Measurements from ENCODE around the gene GTPBP4.
A peak's percentile ranks its signal among the peaks of the same experiment; 100 is the strongest.

GTPBP4 gene

DNA sequence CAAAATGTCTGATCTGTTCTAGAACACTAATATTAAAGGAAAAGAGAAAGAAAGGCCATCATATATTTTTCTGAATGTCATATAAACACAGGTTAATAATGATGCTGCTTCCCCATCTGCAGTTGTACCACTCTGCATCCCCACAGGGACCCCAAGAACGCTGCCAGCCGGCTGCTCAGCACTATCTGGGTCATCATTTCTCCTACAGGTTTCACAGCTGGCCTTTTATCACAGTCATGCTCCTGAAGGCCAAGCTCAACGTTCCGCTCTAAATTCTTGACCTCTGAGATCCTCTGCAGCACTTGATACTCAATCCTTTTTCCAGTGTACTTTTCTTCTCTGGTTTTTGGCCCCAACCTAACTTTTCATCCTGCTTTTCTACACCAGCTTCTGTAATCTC is 55.9 kb downstream of the GTPBP4 start:
- no peak overlapping the region for H3K4me3 ChIP-seq (ENCODE audit: low read length)
- TF ChIP-seq, protein P1, sequence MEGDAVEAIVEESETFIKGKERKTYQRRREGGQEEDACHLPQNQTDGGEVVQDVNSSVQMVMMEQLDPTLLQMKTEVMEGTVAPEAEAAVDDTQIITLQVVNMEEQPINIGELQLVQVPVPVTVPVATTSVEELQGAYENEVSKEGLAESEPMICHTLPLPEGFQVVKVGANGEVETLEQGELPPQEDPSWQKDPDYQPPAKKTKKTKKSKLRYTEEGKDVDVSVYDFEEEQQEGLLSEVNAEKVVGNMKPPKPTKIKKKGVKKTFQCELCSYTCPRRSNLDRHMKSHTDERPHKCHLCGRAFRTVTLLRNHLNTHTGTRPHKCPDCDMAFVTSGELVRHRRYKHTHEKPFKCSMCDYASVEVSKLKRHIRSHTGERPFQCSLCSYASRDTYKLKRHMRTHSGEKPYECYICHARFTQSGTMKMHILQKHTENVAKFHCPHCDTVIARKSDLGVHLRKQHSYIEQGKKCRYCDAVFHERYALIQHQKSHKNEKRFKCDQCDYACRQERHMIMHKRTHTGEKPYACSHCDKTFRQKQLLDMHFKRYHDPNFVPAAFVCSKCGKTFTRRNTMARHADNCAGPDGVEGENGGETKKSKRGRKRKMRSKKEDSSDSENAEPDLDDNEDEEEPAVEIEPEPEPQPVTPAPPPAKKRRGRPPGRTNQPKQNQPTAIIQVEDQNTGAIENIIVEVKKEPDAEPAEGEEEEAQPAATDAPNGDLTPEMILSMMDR (IDR thresholded peaks at IDR 0.05; ENCODE audit: insufficient read depth, low read depth, low read length, missing control alignments) = no peak
- no peak for DNase-seq (ENCODE audit: low read depth)

DNA sequence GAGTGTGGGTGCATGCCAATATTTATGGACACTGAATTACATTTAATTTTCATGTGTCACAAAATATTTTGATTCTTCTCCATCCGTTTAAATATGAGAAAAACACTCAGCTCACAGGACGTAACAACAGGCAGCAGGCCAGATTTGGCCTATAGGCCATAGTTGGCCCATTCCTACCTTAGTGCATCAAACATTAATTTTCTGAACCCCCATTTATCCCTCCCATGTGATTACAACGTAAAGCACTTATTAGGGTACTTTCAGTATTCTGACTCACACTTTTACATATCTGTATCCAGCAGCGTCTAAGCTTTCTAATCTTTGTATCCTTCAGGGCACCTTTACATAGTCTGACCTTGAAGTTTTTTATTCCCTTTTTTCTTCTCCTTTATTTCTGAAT is 56.7 kb downstream of the GTPBP4 start:
- no peak for DNase-seq (ENCODE audit: low read depth)
- TF ChIP-seq, protein P1 (IDR thresholded peaks at IDR 0.05; ENCODE audit: insufficient read depth, low read depth, low read length, missing control alignments) = no peak
- H3K4me3 ChIP-seq (ENCODE audit: low read length) = no peak overlapping the region

DNA sequence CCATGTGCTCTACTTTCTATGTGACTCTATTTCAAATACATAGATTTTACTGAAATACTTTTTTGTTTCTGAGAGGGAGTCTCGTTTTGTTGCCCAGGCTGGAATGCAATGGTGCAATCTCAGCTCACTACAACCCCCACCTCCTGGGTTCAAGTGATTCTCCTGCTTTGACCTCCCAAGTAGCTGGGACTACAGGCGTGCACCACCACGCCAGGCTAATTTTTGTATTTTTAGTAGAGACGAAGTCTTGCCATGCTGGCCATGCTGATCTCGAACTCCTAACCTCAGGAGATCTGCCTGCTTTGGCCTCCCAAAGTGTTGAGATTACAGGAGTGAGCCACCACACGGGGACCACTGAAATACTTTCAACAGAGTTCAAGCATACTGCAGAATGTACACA is 57.2 kb downstream of the GTPBP4 start:
- TF ChIP-seq, protein P1 (IDR thresholded peaks at IDR 0.05; ENCODE audit: insufficient read depth, low read depth, low read length, missing control alignments) = no peak
- no peak overlapping the region for H3K4me3 ChIP-seq (ENCODE audit: low read length)
- no peak for DNase-seq (ENCODE audit: low read depth)

DNA sequence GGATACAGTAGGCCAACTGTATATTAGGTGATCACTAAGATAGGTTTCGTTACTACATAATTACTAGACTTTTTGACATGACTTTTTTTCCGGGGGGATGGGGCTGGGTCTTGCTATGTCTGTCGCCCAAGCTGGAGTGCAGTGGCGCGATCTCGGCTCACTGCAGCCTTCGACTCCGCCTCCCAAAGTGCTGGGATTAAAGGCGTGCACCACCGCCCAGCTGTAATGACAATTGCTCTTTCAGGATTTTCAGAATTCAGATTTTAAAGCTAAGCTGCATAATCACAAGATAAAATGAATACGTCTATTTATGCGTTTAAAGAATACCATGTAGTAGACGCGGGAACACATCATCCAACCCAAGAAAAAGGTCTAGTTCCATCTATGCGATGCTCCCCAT is 59.7 kb downstream of the GTPBP4 start:
- H3K4me3 ChIP-seq (ENCODE audit: low read length) = peak overlapping the region; percentile 95
- TF ChIP-seq, protein P1 (IDR thresholded peaks at IDR 0.05; ENCODE audit: insufficient read depth, low read depth, low read length, missing control alignments) = no peak
- DNase-seq (ENCODE audit: low read depth) = no peak

DNA sequence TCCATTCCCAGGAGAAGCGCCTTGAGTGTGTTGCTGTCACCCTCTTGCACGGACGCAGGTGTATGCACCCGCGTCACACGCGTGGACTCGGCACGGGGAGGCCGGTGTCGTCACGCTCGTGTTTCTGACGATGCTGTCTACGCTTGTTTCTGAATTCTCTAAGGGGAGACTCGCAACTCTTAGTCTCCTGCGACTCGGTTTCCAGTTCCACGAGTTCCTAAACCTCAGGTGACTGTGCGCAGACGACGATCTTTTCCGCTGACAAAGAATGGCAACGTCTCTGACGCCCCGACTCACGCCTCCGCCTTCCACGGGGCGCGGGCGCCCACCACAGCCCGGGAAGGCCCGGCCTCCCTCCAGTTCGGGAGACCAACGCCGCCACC is 60.1 kb downstream of the GTPBP4 start:
- DNase-seq (ENCODE audit: low read depth) = no peak
- peak overlapping the region; percentile 95 for H3K4me3 ChIP-seq (ENCODE audit: low read length)
- TF ChIP-seq, protein P1 (IDR thresholded peaks at IDR 0.05; ENCODE audit: insufficient read depth, low read depth, low read length, missing control alignments) = no peak

DNA sequence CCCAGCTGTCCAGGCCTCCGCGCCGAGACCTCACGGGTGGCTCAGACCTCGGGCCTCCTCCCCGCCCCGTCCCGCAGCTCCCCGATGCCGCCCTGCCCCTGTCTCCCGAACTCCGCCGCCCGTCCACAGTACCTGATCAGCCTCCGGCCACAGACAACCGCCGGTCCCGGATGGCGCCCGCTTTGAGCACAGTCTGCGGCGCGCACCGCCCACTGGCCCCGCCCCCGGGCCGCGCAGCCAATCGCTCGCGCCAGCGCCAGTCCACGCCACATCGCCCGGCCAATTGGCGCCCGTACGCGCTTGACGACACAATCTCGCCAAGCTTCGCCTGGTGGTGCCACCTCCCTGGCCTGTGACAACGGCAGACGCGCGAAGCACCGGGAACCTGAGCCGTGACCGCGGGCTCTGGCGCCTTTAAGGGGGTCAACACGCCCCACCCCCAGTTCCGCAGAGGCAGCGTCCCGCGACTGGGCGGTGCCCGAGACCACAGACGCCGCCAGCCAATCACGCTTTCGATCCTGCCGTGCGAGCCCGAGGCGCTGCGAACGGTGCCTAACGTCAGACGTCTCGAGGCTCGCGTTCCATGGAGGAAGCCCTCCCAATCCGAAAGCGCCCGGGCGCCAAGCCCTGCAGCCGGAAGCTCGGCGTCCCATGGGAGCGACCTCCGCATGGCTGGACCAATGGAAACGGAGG is 60.6 kb downstream of the GTPBP4 start, which contains the start of gene IDI1:
TSS of gene IDI1 (minus strand) at position 388 of the 693 bp plus-strand sequence. CDS start at position 272, 116 bp downstream.
- TF ChIP-seq, protein P1 (IDR thresholded peaks at IDR 0.05; ENCODE audit: insufficient read depth, low read depth, low read length, missing control alignments) = no peak
- peak; percentile 99 for DNase-seq (ENCODE audit: low read depth)
- H3K4me3 ChIP-seq (ENCODE audit: low read length) = peak within 1 kb of the TSS; percentile 95

DNA sequence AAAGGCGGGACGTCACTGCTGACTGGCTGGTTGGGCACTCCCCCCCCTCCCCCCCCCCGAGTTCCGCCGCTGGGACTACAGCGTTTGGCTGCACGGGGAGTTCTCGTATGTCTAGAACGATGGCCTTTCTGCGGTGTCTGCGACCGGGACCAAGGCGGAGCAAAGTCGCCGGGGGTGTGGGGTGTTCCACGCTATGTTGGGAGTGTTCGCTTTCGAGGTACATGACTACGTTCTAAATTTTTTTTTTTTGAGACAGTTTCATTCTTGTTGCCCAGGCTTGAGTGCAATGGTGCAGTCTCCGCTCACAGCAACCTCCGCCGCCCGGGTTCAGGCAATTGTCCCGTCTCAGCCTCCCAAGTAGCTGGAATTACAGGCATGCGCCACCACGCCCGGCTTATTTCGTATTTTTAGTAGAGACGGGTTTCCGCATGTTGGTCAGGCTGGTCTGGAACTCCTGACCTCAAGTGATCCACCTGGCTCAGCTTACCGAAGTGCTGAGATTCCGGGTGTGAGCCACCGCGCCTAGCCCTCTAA is 61.3 kb downstream of the GTPBP4 start:
- no peak for DNase-seq (ENCODE audit: low read depth)
- TF ChIP-seq, protein P1 (IDR thresholded peaks at IDR 0.05; ENCODE audit: insufficient read depth, low read depth, low read length, missing control alignments) = no peak
- peak overlapping the region; percentile 95 for H3K4me3 ChIP-seq (ENCODE audit: low read length)

Measured in epithelial cell of esophagus (primary cell).